ENCODE data around the gene LAG3.

DNA sequence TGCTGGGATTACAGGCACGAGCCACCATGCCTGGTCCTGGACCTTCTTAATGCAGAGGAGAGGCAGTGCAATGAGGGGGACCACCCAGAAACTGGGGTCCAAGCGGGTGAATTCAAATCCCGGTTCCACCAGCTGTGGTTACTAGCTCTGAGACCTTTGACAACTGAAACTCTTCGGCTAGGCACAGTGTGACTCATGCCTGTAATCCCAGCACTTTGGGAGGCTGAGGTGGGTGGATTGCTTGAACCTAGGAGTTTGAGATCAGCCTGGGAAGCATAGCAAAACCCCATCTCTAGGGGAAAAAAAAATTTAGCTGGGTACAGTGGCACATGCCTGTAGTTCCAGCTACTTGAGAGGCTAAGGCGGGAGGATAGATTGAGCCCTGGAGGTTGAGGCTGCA lies 12.0 kb downstream of the LAG3 start:
- TF ChIP-seq, protein P1, sequence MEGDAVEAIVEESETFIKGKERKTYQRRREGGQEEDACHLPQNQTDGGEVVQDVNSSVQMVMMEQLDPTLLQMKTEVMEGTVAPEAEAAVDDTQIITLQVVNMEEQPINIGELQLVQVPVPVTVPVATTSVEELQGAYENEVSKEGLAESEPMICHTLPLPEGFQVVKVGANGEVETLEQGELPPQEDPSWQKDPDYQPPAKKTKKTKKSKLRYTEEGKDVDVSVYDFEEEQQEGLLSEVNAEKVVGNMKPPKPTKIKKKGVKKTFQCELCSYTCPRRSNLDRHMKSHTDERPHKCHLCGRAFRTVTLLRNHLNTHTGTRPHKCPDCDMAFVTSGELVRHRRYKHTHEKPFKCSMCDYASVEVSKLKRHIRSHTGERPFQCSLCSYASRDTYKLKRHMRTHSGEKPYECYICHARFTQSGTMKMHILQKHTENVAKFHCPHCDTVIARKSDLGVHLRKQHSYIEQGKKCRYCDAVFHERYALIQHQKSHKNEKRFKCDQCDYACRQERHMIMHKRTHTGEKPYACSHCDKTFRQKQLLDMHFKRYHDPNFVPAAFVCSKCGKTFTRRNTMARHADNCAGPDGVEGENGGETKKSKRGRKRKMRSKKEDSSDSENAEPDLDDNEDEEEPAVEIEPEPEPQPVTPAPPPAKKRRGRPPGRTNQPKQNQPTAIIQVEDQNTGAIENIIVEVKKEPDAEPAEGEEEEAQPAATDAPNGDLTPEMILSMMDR (IDR thresholded peaks at IDR 0.05 in 4 of 5, conservative IDR thresholded peaks at IDR 0.05 in 1 of 5), result no peak
- TF ChIP-seq POLR2A (IDR thresholded peaks at IDR 0.05), result no peak
